NCI-H82 treated with DMSO at 0.1 percent for 48 hours (cell line): ENCODE results near the gene PHF21B.

Source experiments
- DNase-seq: peaks from one replicate; lab custom pipeline; 2025; ENCODE audit not compliant: unreplicated experiment; lab: John Stamatoyannopoulos, UW

PHF21B gene

DNA sequence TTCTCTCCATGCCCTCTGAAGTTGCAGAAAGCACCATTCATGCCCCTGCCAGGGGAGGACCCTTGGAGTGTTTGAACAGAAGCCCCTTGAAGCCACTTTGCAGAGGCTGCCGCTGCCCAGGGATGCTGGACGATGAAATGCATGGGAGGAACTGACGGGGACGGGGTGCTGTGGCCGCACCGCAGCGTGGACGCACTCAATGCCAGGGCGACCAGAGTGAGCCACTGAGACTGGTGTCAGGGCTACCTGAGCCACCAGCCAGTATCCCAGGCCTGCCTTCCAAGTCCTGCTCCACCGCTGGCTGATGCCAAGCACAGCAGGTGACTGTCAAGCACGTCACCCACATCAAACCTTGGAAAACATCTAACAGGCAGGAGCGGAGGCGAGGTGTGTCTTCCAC is 17.6 kb downstream of the PHF21B start:
- no peak for DNase-seq

DNA sequence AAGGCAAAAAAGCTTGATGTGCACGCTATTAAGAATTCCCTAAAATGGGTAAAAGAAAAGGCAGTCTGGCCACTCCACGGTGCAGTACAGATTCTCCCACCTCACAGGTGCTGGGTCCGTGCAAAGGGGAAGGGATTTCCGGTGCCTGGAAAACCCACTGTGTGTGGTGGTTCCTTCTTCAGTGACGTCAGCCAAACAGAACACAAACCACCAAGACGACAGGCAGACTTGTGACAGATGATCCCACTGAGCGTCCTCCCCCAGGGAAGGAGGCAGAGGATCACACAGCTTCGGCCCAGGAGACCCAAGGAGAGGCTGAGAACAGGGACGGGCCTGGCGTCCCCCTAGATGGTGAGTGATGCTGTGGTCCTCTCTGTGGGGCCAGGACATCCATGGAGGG is 18.6 kb downstream of the PHF21B start:
- DNase-seq = no peak

GRCh38 chr22:44990810-44991209 is 19.0 kb downstream of the PHF21B start:
- DNase-seq = no peak

DNA sequence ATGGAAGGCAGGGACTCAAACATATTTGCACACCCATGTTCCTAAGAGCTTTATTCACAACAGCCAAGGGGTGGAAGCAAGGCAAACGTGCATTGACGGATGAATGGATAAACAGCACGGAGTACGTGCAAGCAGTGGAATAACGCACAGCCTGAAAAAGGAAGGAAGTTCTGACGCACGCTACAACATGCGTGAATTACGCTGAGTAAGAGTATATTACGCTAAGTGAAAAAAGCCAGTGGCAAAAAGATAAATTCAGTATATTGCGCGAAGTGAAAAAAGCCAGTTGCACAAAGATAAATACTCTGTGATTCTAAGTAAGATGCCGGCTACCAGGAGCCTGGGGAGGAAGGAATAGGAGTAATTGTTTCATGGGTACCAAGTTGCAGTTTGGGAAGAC is 19.5 kb downstream of the PHF21B start:
- no peak for DNase-seq

DNA sequence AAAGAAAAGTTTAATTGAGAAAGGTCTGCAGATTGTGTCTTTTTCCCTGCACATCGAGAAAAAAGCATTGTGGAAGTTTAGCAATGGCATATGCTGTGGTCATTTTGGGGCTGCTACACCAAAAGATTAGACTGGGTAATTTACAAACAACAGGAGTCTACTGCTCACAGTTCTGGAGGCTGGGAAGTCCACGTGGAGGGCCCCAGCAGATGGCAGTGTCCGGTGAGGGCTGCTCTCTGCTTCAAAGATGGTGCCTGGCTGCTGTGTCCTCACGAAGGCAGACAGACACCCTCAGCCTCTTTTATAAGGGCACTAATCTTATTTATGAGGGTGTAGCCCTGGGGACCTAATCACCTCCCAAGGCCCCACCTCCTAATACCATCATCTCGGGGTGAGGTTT is 21.1 kb downstream of the PHF21B start:
- DNase-seq = no peak

- no peak for DNase-seq
Observed at GRCh38 chr22:44986926-44987325, 22.9 kb downstream of the PHF21B start.

DNA sequence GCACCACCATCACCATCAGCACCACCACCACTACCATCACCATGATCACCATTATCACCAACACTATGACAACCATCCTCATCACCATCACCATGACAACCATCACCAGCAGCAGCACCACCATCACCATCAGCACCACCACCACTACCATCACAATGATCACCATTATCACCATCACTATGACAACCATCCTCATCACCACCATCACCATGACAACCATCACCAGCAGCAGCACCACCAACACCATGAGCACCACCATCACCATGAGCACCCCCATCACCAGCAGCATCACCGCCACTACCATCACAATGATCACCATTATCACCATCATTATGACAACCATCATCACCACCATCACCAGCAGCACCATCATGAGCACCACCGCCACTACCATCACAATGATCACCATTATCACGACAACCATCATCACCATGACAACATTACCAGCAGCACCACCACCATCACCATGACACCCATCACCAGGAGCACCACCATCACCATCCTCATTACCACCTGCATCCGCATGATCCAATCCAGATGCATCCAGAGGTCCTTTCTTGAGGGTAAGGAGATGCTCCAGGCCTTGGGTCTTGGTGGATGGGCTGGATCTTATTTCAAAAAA is 23.8 kb downstream of the PHF21B start:
- DNase-seq = no peak

DNA sequence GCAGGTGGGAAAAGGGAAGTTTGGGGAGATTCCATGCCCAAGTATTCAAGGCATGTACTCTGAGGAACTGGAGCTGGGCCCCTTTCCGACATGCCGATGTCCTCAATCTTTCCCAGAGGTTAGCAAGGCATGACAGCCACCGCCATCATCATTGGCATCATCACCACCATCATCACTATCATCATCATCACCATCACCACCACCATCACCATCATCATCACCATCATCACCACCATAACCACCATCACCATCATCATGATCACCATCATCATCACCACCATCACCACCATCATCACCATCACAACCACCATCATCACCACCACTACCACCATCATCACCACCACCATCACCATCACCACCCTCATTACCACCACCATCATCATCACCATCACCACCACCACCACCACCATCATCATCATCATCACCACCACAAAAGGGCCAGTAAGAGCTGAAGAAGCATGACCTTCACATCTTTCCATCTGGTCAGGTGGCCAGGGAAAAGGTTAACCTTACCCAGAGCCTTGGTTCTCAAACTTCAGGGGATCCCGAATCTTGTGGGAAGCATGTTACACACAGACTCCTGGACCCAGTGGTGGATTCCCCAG is 25.8 kb downstream of the PHF21B start:
- no peak for DNase-seq

GRCh38 chr22:44982445-44982844 is 27.4 kb downstream of the PHF21B start:
- no peak for DNase-seq

- no peak for DNase-seq
Observed at GRCh38 chr22:44981857-44982256, 27.9 kb downstream of the PHF21B start.

DNA sequence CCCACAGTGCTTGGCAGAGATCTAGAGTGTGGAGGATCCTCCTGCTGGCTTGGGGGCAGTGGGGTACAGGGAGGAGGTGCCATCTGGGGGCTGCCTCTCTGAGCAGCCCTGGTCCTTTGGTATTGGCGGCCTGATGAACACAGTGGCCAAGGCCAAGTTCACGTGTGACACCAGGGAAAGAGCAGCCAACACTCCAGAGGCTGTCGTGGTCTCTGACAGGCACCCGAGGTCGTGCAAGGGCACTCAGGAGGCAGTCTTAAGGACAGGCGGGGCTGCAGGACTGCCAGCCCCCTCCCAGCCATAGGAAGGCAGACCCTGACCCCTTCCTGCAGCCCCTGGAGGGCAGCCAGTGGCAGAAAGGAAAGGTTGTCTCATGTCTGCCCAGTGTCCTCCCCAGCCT is 30.7 kb downstream of the PHF21B start:
- no peak for DNase-seq

- no peak for DNase-seq
Observed at GRCh38 chr22:44975427-44976262, 34.2 kb downstream of the PHF21B start.

GRCh38 chr22:44974454-44974853 is 35.4 kb downstream of the PHF21B start:
- DNase-seq = no peak

GRCh38 chr22:44973829-44974228 is 36.0 kb downstream of the PHF21B start:
- DNase-seq = no peak

GRCh38 chr22:44972363-44973083 is 37.3 kb downstream of the PHF21B start:
- DNase-seq = no peak

DNA sequence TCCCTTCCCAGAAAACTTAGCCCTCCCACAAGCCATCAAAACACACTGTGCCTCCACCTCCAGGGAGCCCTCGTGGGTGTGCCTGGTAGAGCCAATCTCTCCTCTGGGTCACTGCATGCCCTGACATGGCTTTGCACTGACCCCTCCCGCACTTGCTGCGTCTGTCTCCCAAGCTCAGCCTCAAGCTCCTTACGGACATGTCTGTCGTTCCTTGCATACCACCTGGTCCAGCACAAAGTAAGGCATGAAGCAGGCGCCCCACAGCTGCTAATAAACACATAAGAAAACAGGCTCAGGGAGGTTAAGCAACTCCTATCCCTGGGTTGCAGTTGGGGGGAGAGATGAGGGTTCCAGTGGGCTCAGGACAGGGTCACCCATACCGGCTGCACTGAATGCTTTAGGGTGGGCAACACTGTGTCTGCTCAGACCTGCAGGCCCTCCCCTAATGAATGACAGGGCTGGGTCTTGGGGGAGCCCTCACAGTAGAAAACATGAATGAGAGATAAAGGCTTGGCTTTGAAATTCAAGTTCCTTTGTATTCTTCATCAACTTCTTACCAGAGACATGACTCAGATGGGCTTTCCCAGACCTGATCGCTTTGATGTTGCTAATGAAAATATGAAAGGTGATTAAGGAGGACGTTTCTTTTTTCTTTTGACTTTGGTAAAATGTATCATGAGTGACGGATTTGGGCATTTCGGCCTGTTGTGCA is 38.0 kb downstream of the PHF21B start:
- DNase-seq = no peak

GRCh38 chr22:44970291-44970690 is 39.5 kb downstream of the PHF21B start:
- DNase-seq = no peak

DNA sequence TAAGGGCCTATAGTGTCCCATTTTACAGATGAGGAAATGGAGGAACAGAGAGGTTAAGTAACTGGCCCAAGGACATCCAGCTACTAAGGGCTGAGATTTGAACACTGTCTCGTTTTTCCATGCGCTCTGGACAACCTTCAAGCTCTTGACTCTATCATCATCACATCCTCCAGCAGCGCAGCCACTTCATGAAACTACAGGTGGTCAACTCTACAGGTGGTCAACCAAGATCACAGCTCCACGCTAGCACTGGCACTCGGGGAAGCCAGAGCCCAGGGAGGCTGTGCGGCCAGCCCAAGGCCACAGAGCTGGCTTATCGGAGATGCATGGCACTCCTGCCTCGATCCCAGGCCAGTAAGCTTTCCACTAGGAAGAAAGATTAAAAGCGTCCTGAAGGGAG is 40.0 kb downstream of the PHF21B start:
- DNase-seq = no peak

DNA sequence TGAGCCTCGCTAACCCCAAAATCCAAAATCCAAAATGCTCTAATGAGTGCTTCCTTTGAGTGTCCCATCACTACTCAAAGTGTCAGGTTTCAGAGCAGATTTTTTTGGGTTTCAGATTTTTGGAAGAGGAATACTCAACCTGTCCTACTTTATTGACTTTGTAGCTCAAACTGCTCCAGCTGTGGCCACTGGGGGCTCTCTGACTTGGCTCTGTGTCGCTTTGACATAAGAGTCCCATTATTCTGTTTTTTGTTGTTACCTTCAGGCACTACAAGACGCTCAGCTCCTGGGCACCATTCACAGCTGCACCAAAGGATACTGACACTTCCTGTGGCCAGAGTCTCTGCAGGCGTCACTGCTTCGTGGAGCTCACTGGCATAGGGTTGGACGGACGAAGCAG is 41.1 kb downstream of the PHF21B start:
- no peak for DNase-seq

DNA sequence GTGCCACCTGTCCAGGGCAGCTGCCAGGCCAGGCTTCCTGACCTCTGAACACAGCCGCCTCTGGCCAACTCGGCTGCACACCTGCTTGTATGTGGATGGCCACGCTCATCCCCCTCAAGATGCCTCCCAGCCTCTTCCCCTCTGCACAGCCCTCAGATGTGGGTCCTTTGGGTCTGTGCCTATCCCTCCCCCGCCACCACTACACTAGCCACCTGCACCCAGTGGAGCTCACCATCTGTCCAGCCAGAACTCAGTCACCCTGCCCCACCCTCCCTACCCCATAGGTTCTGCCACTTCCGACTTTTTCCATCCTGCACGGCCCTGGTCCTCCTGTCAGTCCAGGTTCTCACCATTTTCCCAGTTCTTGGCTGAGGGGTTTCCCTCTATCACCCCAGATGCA is 44.6 kb downstream of the PHF21B start:
- no peak for DNase-seq

DNA sequence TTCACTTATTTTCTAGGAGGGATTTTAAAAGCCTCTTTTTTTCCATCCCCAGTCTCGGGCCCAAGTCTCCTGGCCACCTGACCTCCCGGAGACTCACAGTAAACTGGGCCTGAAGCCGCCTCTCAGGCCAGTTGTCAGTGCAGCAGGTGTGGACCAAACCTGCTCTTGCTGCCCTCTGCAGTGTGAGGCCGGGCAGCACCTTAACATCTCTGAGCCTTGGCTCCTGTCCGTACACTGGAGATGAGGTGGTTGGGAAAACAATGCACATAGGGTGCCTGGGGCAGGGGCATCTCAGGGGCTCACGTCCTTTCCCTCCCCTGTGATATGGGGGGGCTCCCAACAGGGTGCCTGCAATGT is 45.1 kb downstream of the PHF21B start:
- DNase-seq = no peak
